Right renal pelvis (tissue), 4 donors: ENCODE measurements around the gene CPED1. TPM values are rescaled to one million over a fixed set of nuclear protein-coding genes. Genes with fewer than 3 reads are reported as not detected.
"Not testable (repeated sequence)": the region's sequence is repeated elsewhere in the genome, so short reads cannot be mapped to it uniquely, and the experiment has no call there.

Source experiments
- DNase-seq, 4 donors: peaks; one replicate each; pipeline ENCODE4 v3.0.0-alpha.2; 2013; ENCODE audit warnings: low read depth in 4 of 4, low spot score in 3 of 4, missing footprints in 1 of 4
- polyA plus RNA-seq, 4 donors: library from polyadenylated mRNA; unstranded; fragments of 120-200 nt; gene quantifications; one replicate each; pipeline ENCODE4 v1.2.1, GENCODE V29; 2013; ENCODE audit not compliant: insufficient read length in 4 of 4

CPED1 gene
- polyA plus RNA-seq, 4 donors: 30.1 to 48.9 (median 43.6) TPM

GRCh38 chr7:120979765-120980499 is 8.6 kb upstream of the CPED1 start:
- DNase-seq: no peak

GRCh38 chr7:120981117-120981516 is 7.4 kb upstream of the CPED1 start:
- no peak for DNase-seq

- DNase-seq: no peak
Measured at GRCh38 chr7:120981888-120982615, 6.5 kb upstream of the CPED1 start.

GRCh38 chr7:120983592-120983991 is 4.9 kb upstream of the CPED1 start:
- not testable (repeated sequence) for DNase-seq

GRCh38 chr7:120984406-120984805 is 4.1 kb upstream of the CPED1 start:
- DNase-seq: no peak

GRCh38 chr7:120985130-120985758 is 3.3 kb upstream of the CPED1 start:
- no peak for DNase-seq

GRCh38 chr7:120985839-120986238 is 2.7 kb upstream of the CPED1 start:
- no peak for DNase-seq

GRCh38 chr7:120986650-120987049 is 1.9 kb upstream of the CPED1 start:
- no peak for DNase-seq

- DNase-seq: no peak
Measured at GRCh38 chr7:120987280-120987679, 1.2 kb upstream of the CPED1 start.

- peak; percentile 78 to 86 (median 82) for DNase-seq
Measured at GRCh38 chr7:120987683-120988590, 574 bp upstream of the CPED1 start.

- DNase-seq: no peak
Measured at GRCh38 chr7:120989257-120990220, 1.0 kb downstream of the CPED1 start.

- no peak for DNase-seq
Measured at GRCh38 chr7:120990468-120991118, 2.1 kb downstream of the CPED1 start.

GRCh38 chr7:120991161-120991560 is 2.6 kb downstream of the CPED1 start:
- no peak for DNase-seq

GRCh38 chr7:120991581-120991980 is 3.1 kb downstream of the CPED1 start:
- DNase-seq: no peak

GRCh38 chr7:120992272-120992964 is 3.9 kb downstream of the CPED1 start:
- no peak for DNase-seq

- no peak for DNase-seq
Measured at GRCh38 chr7:120992965-120993494, 4.5 kb downstream of the CPED1 start.

GRCh38 chr7:120993553-120994191 is 5.2 kb downstream of the CPED1 start:
- no peak for DNase-seq
